ENCODE data around the gene MPZL2. TPM values are rescaled to one million over a fixed set of nuclear protein-coding genes. Genes with fewer than 3 reads are reported as not detected.

MPZL2 gene
- total RNA-seq, 1 donor = not detected

DNA sequence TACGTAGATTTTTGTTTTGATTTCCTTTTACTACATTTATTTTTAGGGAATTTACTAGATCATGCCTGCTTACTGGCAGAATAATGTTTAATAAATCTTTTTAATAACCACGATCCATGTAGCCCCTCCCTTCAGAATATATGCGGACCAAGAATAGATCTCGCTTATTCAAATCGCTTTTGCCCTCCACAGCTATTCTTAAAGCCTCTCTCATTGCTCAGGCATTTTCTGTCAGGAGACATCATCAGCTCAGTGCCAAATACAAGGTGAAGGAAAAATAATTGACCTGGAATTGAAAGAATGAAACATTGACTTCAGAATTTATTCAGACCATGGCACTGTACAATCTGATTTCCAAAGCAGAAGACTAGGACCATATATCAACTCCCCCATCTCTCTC, 29.3 kb downstream of the MPZL2 start:
- TF ChIP-seq, protein P1, sequence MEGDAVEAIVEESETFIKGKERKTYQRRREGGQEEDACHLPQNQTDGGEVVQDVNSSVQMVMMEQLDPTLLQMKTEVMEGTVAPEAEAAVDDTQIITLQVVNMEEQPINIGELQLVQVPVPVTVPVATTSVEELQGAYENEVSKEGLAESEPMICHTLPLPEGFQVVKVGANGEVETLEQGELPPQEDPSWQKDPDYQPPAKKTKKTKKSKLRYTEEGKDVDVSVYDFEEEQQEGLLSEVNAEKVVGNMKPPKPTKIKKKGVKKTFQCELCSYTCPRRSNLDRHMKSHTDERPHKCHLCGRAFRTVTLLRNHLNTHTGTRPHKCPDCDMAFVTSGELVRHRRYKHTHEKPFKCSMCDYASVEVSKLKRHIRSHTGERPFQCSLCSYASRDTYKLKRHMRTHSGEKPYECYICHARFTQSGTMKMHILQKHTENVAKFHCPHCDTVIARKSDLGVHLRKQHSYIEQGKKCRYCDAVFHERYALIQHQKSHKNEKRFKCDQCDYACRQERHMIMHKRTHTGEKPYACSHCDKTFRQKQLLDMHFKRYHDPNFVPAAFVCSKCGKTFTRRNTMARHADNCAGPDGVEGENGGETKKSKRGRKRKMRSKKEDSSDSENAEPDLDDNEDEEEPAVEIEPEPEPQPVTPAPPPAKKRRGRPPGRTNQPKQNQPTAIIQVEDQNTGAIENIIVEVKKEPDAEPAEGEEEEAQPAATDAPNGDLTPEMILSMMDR (IDR thresholded peaks at IDR 0.05; ENCODE audit: extremely low read depth, low read depth, low read length) = no peak
- Histone ChIP-seq H4K20me1 (ENCODE audit: insufficient read depth, low read length) (no peaks in the 10 kb centered on the region), H3K79me2 (ENCODE audit: insufficient read depth, low read length) (no peaks in the 10 kb centered on the region), H3K27me3 (ENCODE audit: insufficient read depth, low read length) (peaks cover 8% of the 10 kb centered on the region), H3K4me1 (ENCODE audit: insufficient read depth, low read length) (no peaks in the 10 kb centered on the region), H3K36me3 (ENCODE audit: insufficient read depth, low read length) (no peaks in the 10 kb centered on the region), H3K27ac (ENCODE audit: low read depth, low read length) (no peak overlapping the region), H2AFZ (ENCODE audit: low read length) (no peak overlapping the region), H3K4me3 (ENCODE audit: insufficient read depth, low read length) (no peak overlapping the region), H3K4me2 (ENCODE audit: insufficient read depth, low read length) (no peak overlapping the region), H3K9me3 (ENCODE audit: low read depth, low read length) (no peaks in the 10 kb centered on the region)
- no peak for DNase-seq (ENCODE audit: insufficient read length, low spot score, missing footprints)

DNA sequence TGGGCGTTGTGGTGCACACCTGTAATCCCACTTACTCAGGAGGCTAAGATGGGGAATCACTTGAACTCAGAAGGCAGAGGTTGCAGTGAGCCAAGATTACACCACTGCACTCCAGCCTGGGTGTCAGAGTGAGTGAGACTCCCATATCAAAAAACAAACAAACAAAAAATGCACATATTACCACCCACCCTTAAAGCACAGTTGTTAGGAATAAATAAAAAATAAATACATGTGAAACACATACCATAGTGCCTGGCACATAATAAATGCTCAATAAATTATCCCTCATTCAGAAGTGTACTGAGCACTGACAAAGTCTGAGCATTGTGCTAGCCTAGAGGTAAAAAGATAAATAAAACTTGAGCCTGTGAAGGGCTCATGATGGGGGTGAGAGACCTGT, 30.2 kb downstream of the MPZL2 start:
- Histone ChIP-seq H2AFZ (ENCODE audit: low read length) (no peak overlapping the region), H3K9me3 (ENCODE audit: low read depth, low read length) (no peaks in the 10 kb centered on the region), H3K4me1 (ENCODE audit: insufficient read depth, low read length) (no peaks in the 10 kb centered on the region), H4K20me1 (ENCODE audit: insufficient read depth, low read length) (no peaks in the 10 kb centered on the region), H3K36me3 (ENCODE audit: insufficient read depth, low read length) (no peaks in the 10 kb centered on the region), H3K27me3 (ENCODE audit: insufficient read depth, low read length) (peaks cover 8% of the 10 kb centered on the region), H3K79me2 (ENCODE audit: insufficient read depth, low read length) (no peaks in the 10 kb centered on the region), H3K4me2 (ENCODE audit: insufficient read depth, low read length) (no peak overlapping the region), H3K27ac (ENCODE audit: low read depth, low read length) (no peak overlapping the region), H3K4me3 (ENCODE audit: insufficient read depth, low read length) (no peak overlapping the region)
- no peak for DNase-seq (ENCODE audit: insufficient read length, low spot score, missing footprints)
- TF ChIP-seq, protein P1 (IDR thresholded peaks at IDR 0.05; ENCODE audit: extremely low read depth, low read depth, low read length) = no peak

GRCh38 chr11:118233377-118233776, 30.7 kb downstream of the MPZL2 start:
- no peak for DNase-seq (ENCODE audit: insufficient read length, low spot score, missing footprints)
- no peaks in the 10 kb centered on the region for H4K20me1 ChIP-seq (ENCODE audit: insufficient read depth, low read length)
- no peak overlapping the region for H3K27ac ChIP-seq (ENCODE audit: low read depth, low read length)
- no peaks in the 10 kb centered on the region for H3K9me3 ChIP-seq (ENCODE audit: low read depth, low read length)
- TF ChIP-seq, protein P1 (IDR thresholded peaks at IDR 0.05; ENCODE audit: extremely low read depth, low read depth, low read length) = no peak
- H3K4me2 ChIP-seq (ENCODE audit: insufficient read depth, low read length) = no peak overlapping the region
- no peak overlapping the region for H3K4me3 ChIP-seq (ENCODE audit: insufficient read depth, low read length)
- no peak overlapping the region for H2AFZ ChIP-seq (ENCODE audit: low read length)
- no peaks in the 10 kb centered on the region for H3K4me1 ChIP-seq (ENCODE audit: insufficient read depth, low read length)
- peaks cover 5% of the 10 kb centered on the region for H3K27me3 ChIP-seq (ENCODE audit: insufficient read depth, low read length)
- no peaks in the 10 kb centered on the region for H3K36me3 ChIP-seq (ENCODE audit: insufficient read depth, low read length)
- no peaks in the 10 kb centered on the region for H3K79me2 ChIP-seq (ENCODE audit: insufficient read depth, low read length)

DNA sequence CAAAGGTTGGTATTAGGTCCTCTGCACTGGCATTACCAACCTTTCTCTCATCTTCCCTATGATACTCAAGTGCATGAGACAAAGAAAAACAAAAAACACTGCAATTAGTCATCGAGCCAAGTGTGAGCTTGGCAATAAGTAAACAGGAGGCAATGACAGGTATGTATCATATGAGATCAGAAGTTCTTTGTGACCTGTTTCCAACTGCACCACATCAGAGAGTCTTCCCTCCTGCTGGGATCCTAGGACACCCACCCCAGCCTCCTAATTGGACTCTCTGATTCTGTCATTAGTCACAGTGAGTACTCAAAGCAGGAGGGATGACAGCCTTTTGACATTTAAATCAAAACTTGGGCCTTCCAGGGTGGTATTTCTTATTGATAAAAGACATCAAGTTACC, 31.4 kb downstream of the MPZL2 start:
- DNase-seq (ENCODE audit: insufficient read length, low spot score, missing footprints) = no peak
- Histone ChIP-seq H3K36me3 (ENCODE audit: insufficient read depth, low read length) (no peaks in the 10 kb centered on the region), H3K4me2 (ENCODE audit: insufficient read depth, low read length) (no peak overlapping the region), H3K27ac (ENCODE audit: low read depth, low read length) (no peak overlapping the region), H3K79me2 (ENCODE audit: insufficient read depth, low read length) (no peaks in the 10 kb centered on the region), H3K4me3 (ENCODE audit: insufficient read depth, low read length) (no peak overlapping the region), H3K27me3 (ENCODE audit: insufficient read depth, low read length) (peaks cover 5% of the 10 kb centered on the region), H2AFZ (ENCODE audit: low read length) (no peak overlapping the region), H4K20me1 (ENCODE audit: insufficient read depth, low read length) (no peaks in the 10 kb centered on the region), H3K4me1 (ENCODE audit: insufficient read depth, low read length) (no peaks in the 10 kb centered on the region), H3K9me3 (ENCODE audit: low read depth, low read length) (no peaks in the 10 kb centered on the region)
- TF ChIP-seq, protein P1 (IDR thresholded peaks at IDR 0.05; ENCODE audit: extremely low read depth, low read depth, low read length) = no peak

Data from osteoblast (primary cell).